GM18907 (cell line): ENCODE results near the gene TPCN2.

Source experiments
- ATAC-seq: cut with Tn5 transposase; IDR thresholded peaks from one replicate; pipeline ENCODE4 v1.9.1; 2021; ENCODE audit warnings: mild to moderate bottlenecking, moderate library complexity; ENCODE audit not compliant: unreplicated experiment

TPCN2 gene

DNA sequence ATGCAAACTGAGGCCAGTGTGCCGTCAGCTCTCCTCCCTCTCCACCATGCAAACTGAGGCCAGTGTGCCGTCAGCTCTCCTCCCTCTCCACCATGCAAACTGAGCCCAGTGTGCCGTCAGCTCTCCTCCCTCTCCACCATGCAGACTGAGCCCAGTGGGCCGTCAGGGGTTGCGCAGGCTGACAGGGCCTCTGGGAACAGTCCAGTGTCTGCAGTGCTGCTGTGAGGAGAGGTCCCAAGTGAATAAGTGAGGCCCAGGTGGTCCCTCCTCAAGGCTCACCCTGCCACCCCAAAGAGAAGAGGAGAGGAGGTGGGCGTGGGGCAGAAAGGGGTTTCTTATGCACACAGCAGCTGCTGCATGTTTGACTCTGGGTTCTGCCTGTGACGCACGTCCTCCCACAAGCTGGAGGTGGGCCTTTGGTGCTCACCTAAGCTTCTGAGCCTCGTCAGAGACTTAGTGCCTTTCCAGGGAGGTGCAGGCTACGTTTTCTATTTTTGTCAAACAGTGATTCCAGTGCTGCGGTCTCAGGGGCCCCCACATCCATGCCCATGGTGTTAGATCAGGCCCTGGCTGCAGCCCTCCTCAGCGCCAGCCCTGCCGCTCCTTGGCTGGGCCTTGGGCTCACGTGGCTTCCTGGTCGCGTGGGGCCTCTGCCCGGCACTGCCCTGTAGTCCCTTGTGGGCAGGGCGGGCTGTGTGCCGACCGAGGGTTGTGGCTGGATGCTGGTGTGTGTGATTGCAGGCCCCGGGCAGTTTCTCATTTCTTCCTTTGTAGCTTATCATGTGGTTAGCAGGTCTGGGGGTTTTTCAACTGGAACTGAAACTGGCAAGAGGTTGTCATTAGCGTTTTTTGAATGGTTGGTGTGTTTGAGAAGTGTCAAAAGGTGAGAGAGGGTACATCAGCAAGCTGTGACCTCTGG lies 7.1 kb downstream of the TPCN2 start:
- peak; percentile 83 for ATAC-seq

DNA sequence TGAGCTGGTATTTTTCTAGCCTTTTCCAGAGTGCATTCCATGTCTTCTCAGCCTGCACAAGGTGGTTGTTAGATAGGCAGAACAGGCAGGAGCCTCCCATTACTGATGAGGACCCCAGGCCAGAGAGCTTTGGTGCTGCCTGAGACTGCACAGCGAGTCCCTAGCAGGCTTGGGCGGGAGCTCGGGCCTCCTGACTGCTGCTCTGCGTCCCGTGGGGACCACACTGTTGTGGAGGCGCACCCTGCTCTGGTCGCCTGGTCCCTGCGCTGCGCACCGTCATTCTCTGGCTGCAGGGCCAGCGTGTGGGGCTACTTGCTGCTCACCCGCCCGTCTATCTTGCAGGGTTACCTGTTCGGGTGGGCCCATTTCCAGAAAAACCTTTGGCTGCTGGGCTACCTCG lies 8.5 kb downstream of the TPCN2 start:
- ATAC-seq: no peak

DNA sequence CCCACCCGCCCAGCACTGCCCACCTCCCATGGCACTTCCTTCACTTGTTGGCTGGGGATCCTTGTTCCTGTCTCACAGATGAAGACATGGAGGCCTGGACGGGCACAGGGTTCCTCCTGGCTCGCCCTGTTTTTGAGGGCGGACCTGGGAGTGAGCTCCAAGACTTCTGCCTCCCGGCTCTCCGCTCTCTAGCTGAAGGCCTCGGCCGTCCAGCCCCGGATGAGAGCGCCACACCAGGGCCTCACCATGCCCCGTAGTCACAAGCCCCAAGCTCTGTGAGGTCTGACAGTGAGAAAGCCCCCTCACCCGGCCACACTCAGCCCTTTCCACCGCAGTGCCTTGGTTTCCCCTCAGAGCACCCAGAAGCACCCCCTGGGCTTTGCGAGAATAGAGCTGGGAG lies 9.1 kb downstream of the TPCN2 start:
- no peak for ATAC-seq

DNA sequence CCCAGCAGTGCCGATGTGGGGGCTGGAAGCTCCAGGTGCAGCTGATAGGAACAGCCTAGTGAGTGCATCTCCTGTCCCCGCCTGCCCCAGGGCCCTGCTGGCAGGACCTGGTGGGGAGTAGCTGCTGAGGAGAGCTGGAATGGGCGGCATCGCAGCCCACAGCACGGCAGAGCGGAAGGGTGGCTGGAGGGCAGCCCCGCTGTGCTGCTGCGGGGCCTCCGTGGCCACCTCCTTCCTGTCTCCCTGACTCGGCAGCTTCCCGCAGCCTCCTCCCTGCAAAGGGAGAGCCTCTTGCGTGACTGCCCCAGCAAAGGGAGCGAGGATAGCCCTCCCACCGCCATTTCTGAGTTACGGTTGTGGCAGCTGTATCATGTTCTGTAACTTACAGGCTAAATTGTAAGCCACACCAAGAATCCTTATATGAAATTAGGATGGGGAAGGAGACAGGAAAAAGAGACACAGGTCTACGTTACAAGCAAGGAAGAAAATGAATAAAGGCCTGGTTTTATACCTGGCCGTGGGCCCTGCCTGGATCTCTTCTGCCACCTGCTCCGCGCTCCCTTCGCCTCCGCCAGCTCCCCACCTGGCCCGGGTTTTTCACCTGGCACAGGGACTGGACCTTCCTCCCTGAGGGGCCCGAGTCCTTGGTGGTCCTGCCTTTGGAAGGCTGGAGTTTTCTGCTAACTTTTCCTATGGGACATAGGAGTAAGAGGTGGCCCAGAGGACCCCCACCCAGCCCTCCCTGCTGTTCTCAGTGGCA lies 10.0 kb downstream of the TPCN2 start:
- no peak for ATAC-seq

DNA sequence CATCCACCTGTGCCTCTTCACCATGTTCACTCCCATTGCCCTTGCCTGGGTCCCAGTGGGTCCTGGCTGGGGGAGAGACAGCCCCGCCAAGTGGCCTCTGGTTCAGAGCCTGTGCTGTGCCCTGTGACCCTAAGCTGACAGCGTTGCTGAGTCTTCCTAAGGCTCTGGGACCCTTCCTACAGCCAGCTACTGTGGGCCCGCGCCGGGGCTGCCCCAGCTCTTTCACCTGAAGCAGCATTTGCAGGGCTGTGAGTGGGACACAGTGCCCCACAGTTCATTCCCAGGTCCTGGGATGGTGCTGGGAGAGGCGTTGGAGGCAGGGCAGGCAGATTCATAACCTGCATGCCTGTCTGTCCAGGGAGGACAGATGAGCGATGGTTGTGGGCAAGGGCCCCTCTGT lies 10.7 kb downstream of the TPCN2 start:
- ATAC-seq: no peak

DNA sequence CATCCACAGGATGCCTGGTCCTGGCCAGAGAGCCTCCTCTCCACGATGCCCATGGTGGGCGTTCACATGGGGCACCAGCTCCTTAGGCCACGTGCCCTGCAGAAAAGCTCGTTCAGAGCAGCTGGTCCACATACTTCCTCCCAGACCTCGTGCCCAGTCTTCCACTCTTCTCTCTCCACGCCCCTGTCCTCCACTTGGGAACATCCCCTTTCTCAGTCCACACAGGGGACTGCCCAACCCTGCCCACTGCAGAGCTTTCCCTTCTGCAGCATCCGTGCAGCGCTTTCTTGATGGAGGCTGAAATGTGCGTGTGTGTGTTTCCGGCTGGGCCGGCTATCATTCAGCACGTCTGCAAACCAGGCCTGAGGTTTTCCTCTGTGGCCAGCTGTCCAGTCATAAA lies 11.3 kb downstream of the TPCN2 start:
- ATAC-seq: no peak

DNA sequence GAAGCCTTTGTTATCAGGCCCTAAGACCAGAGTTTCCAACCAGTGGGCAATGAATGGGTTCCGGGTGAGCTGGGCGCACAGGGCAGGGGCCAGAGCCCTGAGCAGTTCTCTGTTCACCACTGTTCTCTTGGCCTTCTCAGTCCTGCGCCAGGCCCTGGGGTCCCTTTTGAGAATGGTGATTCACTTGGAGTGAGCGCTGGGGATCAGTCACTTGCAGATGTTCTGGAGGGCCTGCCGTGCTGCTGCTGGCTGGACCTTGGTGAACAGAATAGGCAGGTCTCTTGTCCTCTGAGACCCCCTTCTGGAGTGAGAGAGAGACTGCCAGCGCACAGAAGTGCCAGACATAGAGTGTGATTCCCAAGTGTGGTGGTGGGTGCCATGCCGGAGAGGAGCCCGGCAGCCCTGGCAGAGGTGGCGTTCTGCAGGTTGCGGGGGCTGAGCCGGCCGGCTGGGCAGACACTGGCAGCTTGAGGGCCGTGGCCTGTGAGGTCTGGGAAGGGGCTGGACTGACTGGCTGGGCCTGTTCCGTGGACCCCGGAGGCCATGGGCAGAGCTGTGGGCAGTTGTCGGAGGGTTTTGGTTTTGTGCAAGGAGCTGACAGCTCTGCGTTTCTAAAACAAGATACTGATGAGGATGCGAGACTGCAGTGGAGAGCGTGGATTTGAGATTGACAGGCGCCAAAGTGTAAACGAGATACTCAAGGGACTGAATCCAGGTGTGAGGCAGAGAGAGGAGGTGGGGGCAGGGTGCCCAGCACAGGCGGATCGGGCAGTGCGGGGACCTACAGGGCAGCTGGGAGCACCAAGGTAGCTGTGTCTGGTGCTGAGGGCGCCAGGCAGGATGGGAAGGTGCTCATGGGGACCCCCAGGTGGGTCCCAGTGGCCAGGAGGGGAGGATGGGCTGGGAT lies 12.3 kb downstream of the TPCN2 start:
- ATAC-seq: no peak

DNA sequence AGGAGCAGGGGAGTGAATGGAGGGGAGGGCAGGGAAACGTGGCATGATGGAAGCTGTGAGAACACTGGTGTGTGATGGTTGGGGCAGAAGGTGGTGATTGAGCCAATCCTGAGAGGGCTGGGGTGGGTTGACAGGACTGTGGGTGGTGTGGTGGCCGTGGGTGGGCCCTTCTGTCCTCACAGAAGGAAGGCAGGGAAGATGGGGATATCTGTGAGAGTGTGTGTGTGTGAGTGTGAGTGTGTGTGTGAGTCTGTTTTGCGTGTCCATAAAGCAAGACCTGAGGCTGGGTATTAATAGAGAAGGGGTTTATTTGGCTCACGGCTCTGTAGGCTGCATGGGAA lies 13.0 kb downstream of the TPCN2 start:
- ATAC-seq: no peak

DNA sequence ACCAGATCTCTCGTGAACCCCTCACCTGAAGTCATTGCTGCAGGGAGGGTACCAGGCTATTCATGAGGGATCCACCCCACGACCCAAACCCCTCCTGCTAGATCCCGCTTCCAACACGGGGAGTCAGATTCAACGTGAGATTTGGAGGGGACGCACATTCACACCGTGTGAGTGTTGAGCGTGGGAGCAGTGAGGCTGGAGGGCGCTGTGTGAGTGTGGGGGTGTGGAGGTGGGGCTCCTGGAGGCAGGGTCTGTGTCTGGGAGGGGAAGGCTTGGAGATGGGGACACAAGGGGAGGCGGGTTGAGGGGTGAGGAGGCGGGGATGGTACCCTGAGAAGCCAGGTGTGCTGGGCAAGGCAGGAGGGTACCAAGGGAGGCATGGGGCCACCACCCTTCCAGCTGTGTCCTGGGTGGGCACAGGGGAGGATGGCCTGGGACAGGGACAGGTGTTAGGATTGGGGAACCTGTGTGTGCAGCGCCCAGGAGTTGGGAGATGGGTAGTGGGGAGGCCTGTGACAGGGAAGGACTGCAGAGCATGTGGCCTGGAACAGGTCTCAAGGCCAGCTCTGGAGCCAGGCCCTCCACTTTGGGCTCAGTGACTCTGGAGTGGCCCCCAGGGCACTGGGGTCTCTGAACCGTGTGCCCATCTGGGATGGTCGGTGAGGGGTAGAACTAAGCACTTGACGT lies 13.6 kb downstream of the TPCN2 start:
- no peak for ATAC-seq

DNA sequence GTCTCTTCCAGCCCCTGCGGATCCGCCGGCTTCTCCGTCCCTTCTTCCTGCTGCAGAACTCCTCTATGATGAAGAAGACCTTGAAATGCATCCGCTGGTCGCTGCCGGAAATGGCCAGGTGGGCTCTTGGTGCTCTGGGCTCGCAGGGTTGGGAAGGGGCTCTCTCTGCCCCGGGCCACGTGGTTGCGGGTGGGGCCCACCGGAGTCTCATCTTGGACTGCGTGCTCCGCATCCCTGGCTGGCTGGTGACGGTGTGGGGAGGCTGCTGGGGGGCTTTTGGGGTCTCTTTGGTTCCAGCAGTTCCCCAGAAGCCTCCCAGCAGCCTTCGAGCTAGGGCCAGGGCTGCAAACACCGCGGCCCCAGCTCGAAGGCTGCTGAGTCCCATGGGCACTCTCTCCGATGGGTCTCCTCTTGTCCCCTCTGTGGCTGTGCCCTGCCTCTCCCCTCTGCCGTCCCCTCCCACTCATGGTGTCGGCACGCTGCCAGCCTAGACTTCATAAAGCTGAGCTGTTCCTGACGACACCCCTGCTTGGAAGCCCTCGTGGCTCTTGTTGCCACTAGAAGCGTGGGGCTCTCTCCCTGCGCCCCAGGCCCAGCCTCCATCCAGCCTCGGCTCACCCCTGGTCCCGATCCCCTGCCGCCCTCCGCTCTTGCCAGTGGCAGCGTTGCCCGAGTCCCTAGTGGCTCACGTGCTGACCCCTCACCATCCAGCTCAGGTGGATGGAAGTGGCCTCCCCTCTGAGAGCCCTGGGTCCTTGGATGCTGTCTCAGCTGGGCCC lies 14.3 kb downstream of the TPCN2 start:
- ATAC-seq: no peak

DNA sequence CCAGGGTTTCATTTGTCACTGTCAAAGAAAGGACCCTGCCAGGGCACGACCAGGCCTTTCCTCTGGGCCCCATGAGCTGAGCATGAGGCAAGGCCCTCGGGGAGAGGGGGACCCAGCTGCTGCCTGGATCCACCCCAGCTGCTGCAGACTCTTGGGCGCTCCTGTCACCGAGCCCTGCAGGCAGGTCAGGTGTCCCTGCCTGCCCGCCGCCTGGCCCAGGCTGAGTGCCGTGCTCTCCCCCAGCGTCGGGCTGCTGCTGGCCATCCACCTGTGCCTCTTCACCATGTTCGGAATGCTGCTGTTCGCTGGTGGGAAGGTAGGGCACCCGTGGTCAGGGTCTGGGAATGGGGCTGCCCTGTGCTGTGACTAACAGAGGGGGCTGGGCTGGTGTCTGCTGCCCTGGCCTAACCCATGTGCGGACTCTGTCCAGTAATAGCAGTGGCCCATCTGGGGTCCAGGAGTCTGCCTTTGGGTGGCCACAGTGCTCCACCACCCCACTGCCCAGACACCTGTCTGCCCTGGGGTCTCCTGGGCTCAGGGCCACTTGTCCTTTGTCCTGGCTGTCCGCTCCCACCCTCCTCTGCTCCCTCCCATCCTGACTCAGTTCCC lies 15.0 kb downstream of the TPCN2 start:
- no peak for ATAC-seq

DNA sequence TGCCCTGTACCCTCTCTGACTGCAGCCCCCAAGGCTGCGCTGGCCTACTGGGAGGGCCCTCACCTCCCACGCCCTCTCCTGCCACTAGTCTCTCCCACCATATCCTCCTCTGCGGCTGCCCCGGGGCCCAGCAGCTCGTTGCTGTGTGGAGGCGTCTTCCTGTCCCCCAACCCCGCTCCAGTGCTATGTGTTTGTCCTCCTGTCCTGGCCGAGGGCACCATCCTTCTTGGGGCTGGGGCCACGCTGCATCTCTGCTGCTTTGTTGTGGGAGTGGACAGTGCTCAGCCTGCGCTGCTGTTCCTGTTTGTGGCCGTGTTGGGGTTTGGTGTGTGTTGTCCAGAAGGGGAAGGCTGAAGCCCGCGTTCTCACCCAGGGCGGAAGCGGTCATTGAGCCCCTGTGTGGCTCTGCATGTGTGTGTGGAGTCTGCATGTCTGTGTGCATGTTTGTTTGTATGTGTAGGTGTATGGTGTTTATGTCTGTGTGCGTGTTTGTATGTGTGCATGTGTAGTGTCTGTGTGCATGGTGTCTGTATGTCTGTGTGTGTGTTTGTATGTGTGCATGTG lies 15.7 kb downstream of the TPCN2 start:
- no peak for ATAC-seq

DNA sequence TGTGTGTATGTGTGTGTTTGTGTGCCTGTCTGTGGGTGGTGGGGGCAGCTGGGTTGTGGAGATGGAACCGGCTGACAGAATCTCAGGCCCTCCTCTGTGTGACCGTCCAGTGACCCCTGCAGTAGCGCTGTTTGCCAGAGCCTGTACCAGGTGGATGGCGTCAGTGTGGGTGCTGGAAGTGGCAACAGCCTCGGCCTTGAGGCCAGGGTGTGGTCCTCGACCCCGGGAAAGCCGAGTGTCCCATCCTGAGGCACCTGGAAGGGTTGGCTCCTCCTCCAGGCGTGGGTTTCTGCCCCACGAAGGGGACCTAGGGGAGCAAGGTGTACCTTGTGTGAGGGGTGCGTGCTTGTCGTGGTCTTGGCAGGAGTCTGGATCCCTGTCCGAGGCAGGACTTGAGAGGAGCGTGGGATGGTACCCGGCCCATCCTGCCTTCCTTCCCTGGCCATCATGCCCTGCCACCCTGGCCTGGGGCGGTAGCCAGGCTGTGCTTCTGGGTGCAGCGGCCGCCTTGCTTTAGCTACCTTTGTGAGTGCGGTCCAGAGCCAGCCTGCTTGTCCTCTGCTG lies 16.5 kb downstream of the TPCN2 start:
- no peak for ATAC-seq

DNA sequence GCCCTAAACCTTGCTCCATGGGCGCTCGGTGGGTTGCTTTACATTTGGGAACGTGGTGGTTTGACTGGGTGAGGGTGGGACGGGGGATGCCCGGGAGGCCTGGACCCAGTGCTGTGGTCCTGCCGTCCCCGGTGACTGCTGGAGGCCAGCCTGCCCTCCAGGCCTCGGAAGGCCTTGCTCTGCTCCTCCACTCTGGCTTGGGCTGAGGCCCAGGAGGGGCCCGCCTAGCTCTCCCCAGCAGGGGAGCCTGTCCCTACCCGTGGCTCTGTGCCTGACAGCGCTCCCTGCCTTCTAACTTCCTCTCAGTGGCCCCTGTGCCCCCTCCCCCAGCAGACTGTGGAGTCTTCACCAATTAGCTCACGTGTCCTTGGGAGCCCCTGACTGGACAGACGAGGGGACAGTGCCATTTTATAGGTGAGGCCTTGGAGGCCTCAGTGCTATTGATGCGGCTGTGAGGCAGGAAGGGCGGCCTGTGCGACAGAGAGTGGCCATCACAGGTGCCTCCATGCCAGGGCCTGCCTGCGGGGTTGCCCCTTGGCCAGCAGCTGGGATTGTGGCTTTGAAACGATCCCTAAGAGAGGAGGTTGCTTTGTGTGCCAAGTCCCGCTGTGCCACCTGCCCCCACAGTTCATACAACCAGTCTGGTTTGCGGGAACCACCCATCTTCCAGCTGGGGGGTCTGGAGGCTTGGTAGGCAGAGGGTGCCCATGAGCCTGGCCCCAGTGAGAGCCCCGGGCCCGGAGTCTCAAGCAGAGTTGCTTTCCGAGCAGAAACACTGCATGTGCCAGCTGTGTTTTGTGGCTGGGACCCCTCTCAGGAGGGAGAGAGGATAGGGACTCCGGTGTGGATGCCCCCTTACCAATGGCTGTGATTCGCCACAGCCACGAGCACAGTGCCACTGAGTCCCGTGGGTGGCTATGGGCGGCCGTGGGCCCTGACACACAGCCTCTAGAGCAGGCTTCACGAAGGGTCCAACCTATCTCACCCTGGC lies 17.7 kb downstream of the TPCN2 start:
- no peak for ATAC-seq

DNA sequence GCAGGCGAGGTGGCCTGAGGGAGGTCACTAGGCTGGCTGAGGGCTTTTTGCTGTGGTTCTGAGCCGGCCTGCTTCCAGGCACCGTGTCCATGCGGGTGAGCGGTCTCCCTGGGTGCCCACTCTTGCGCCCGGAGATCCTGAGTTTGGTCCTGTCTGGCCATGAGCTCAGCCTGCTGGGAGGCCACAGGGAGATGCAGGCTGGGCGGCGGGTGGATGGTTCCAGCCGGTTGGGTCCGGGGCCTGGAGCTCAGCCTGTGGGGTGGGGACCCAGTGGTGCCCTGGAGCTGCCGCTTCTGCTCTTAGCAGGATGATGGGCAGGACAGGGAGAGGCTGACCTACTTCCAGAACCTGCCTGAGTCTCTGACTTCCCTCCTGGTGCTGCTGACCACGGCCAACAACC lies 18.5 kb downstream of the TPCN2 start:
- ATAC-seq: no peak

DNA sequence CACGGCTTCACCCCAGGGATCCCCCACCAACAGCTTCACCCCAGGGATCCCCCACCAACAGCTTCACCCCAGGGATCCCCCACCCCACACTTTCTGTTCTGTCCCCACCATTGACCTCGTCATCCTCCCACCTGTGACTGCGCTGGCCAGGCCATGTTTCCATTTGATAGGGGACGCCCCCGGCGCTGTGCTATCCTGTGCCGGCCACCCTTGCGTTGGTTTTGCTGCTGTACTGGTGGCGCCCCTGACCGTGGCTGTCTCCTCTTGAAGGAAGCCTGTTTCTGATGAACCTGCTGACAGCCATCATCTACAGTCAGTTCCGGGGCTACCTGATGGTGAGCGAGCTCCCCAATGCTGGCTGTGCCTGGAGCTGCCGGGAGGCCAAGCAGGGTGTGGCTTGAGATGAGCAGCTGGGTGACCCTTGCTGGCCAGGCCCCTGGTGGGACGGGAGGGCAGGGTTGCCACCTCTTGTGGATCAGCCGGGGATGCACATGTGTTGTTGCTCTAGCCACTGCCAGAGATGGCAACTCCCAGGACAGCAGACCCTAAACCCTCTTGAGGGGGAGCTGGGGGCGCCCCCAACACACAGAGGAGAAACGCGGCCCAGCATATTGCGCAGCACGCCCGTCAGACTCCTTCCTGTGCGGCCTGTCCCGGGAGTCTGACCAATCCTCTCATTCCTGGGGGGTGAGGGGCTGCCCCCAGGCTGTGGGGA lies 22.5 kb downstream of the TPCN2 start:
- no peak for ATAC-seq

DNA sequence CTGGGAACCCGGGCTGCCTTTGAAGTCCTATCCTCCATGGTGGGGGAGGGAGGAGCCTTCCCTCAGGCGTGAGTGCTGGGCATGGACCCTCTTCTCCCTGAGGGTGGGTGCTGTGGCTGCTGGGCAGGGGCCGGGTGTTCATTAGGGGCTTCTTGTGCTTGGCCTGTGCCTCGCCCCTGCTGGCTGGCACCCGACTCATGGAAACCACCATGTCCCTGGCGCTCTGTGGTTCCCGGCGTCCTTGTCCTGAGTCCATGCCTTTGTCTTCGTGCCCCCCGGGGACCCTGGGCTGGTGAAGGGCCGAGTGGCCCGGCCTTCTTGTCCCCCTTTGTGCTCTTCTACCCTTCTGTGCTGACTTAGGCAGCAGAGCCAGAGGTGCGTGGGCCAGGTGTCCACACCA lies 23.2 kb downstream of the TPCN2 start:
- no peak for ATAC-seq
